ENCODE measurements around the gene ETNK2.

The ETNK2 gene

GRCh38 chr1:204176049-204176448, 24.2 kb upstream of the ETNK2 start:
- no peak for TF ChIP-seq SIN3A (IDR thresholded peaks at IDR 0.05; ENCODE audit: borderline replicate concordance, insufficient read depth, low read length)
- TF ChIP-seq POLR2AphosphoS5 (IDR thresholded peaks at IDR 0.05; ENCODE audit: low read depth, low read length), result no peak
- no peak for TF ChIP-seq TAF1 (IDR thresholded peaks at IDR 0.05; ENCODE audit: borderline replicate concordance, insufficient read depth, low read length)
- no peak for TF ChIP-seq REST (IDR thresholded peaks at IDR 0.05; ENCODE audit: insufficient read depth in 1 of 2, low read depth in 2 of 2, low read length in 2 of 2)
- TF ChIP-seq FOXP2 (optimal IDR thresholded peaks at IDR 0.05; ENCODE audit: borderline replicate concordance, extremely low read depth, extremely low read length, insufficient read depth), result no peak

DNA sequence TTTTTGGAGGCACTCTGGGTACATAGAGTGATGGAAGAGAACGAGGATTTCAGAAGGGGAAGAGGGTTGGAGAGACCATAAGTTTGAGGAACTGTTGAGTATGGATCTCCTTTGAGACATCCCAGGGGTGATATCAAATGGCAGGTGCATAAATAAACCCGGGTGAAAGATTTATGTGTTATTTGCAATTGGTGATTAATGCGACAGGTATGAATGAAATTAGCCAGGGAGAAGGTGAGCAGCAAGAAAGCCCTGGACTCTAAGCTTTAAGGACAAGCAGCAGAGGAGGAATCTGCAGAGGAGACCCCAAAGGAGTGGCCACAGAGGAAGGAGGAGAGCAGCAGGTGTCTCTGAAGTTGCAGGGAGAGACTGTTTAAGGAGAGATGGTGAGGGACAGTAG, 23.1 kb upstream of the ETNK2 start:
- TF ChIP-seq SIN3A (IDR thresholded peaks at IDR 0.05; ENCODE audit: borderline replicate concordance, insufficient read depth, low read length), result no peak
- no peak for TF ChIP-seq REST (IDR thresholded peaks at IDR 0.05; ENCODE audit: insufficient read depth in 1 of 2, low read depth in 2 of 2, low read length in 2 of 2)
- TF ChIP-seq TAF1 (IDR thresholded peaks at IDR 0.05; ENCODE audit: borderline replicate concordance, insufficient read depth, low read length), result no peak
- TF ChIP-seq POLR2AphosphoS5 (IDR thresholded peaks at IDR 0.05; ENCODE audit: low read depth, low read length), result no peak
- TF ChIP-seq FOXP2 (optimal IDR thresholded peaks at IDR 0.05; ENCODE audit: borderline replicate concordance, extremely low read depth, extremely low read length, insufficient read depth), result no peak

DNA sequence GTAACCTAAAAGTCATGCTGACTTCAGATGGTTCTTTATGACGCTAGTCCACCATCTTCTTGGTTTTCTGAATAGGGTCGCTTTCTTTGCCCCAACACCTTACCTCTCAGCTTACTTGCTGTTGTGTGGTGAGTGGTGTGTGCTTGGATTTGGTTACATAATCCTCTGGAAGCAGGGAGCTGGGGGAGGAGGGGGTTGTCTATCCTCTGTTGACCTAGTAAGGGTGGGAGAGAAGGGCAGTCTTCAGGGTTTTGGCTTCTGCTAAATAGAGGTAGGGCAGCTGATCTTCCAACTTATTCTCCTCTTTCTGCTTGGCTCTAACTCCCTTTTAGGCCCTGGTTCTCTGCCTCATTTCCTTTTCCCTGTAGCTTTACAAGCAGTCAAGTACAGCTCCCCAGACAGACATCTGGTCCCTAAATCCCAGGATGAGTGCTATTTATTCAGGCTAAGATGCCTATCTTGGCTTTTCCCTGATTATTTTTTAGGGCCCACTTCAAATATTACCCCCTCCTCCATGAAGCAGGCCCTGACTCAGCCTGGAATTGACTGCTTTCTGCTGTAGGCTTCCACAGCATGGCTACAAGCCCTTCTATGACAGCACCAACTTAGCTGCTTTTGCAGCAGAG, 20.7 kb upstream of the ETNK2 start:
- no peak for TF ChIP-seq TAF1 (IDR thresholded peaks at IDR 0.05; ENCODE audit: borderline replicate concordance, insufficient read depth, low read length)
- TF ChIP-seq FOXP2 (optimal IDR thresholded peaks at IDR 0.05; ENCODE audit: borderline replicate concordance, extremely low read depth, extremely low read length, insufficient read depth), result no peak

GRCh38 chr1:204171751-204172178, 19.9 kb upstream of the ETNK2 start:
- TF ChIP-seq FOXP2 (optimal IDR thresholded peaks at IDR 0.05; ENCODE audit: borderline replicate concordance, extremely low read depth, extremely low read length, insufficient read depth) (no peak), SIN3A (IDR thresholded peaks at IDR 0.05; ENCODE audit: borderline replicate concordance, insufficient read depth, low read length) (no peak), REST (IDR thresholded peaks at IDR 0.05; ENCODE audit: insufficient read depth in 1 of 2, low read depth in 2 of 2, low read length in 2 of 2) (no peak), POLR2AphosphoS5 (IDR thresholded peaks at IDR 0.05; ENCODE audit: low read depth, low read length) (no peak), TAF1 (IDR thresholded peaks at IDR 0.05; ENCODE audit: borderline replicate concordance, insufficient read depth, low read length) (no peak)

- no peak for TF ChIP-seq POLR2AphosphoS5 (IDR thresholded peaks at IDR 0.05; ENCODE audit: low read depth, low read length)
- no peak for TF ChIP-seq SIN3A (IDR thresholded peaks at IDR 0.05; ENCODE audit: borderline replicate concordance, insufficient read depth, low read length)
- TF ChIP-seq REST (IDR thresholded peaks at IDR 0.05; ENCODE audit: insufficient read depth in 1 of 2, low read depth in 2 of 2, low read length in 2 of 2), result no peak
- TF ChIP-seq FOXP2 (optimal IDR thresholded peaks at IDR 0.05; ENCODE audit: borderline replicate concordance, extremely low read depth, extremely low read length, insufficient read depth), result no peak
- TF ChIP-seq TAF1 (IDR thresholded peaks at IDR 0.05; ENCODE audit: borderline replicate concordance, insufficient read depth, low read length), result no peak
Observed at GRCh38 chr1:204170494-204171155, 18.8 kb upstream of the ETNK2 start.

All from PFSK-1 (cell line).